WERI-Rb-1 (cell line): Measurements from ENCODE around the gene HABP4.

Experiments used
- DNase-seq: peaks from one replicate; pipeline ENCODE4 v3.0.0-alpha.2; 2020
- H3K27ac ChIP-seq: fragments of 250-450 bp; sonication (Bioruptor Pico); 2 replicates; pipeline ENCODE4 v1.5.1; 2020; ENCODE audit warnings: mild to moderate bottlenecking, moderate library complexity
- H3K27me3 ChIP-seq: fragments of 250-450 bp; sonication (Bioruptor Pico); 2 replicates; pipeline ENCODE4 v1.5.1; 2021; ENCODE audit warnings: mild to moderate bottlenecking, low read depth, moderate library complexity; ENCODE audit not compliant: insufficient read depth, severe bottlenecking
- H3K36me3 ChIP-seq: fragments of 250-450 bp; sonication (Bioruptor Pico); 2 replicates; pipeline ENCODE4 v1.5.1; 2020; ENCODE audit warnings: mild to moderate bottlenecking, moderate library complexity
- H3K4me3 ChIP-seq: 2 replicates; pipeline ENCODE4 v1.5.1; 2011; ENCODE audit warnings: low read depth, mild to moderate bottlenecking, control low read depth, low read length
- H3K9me3 ChIP-seq: fragments of 250-450 bp; sonication (Bioruptor Pico); 2 replicates; pipeline ENCODE4 v1.5.1; 2021; ENCODE audit warnings: mild to moderate bottlenecking, moderate library complexity; ENCODE audit not compliant: severe bottlenecking
- CTCF ChIP-seq: IDR thresholded peaks from 2 replicates; pipeline ENCODE4 v1.5.1; 2011; ENCODE audit warnings: low read depth, mild to moderate bottlenecking, control low read depth, inconsistent platforms, low read length

HABP4 gene

DNA sequence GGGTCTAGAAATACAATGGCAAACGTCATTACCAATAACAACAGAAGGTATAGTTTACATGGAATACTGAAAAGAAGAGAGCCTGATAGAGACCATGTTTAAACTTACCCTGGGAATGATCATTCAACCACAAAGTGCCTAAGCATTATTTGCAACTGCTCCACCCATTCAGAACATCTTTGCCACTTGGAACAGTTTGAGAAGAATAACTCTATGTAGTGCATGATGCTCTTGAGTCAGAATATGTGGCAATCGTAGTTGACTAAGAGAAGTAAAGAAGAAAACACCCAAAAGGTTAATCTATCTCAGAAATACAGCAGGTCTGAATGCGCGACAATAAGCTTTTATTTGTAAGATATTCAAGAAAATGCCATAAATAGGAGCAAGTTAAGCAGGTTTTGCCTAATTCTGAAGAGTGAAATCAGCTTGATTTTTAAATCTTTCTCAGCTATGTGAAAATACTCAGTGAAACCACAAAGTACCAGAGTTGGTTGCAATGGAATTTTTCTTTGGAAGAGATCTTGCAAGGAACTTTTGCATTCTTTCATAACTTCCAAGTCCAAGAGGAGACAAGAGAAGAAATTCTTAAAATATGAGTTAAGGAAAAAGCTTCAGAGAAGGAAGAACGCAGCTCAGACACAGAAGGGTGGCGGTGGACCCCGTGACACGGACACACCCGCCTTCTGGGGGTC lies 64.3 kb downstream of the HABP4 start:
- H3K9me3 ChIP-seq = no peaks in the 10 kb centered on the region
- H3K27ac ChIP-seq = no peak overlapping the region
- no peak overlapping the region for H3K4me3 ChIP-seq

GRCh38 chr9:96514800-96515158 lies 64.8 kb downstream of the HABP4 start:
- DNase-seq = no peak
- Histone ChIP-seq H3K36me3 (peaks cover 15% of the 10 kb centered on the region), H3K9me3 (no peaks in the 10 kb centered on the region), H3K27ac (no peak overlapping the region), H3K27me3 (no peaks in the 10 kb centered on the region), H3K4me3 (no peak overlapping the region)
- no peak for TF ChIP-seq CTCF

More for the DNA sequence above, 64.3 kb downstream of the HABP4 start:
- no peak for DNase-seq
- Histone ChIP-seq H3K27me3 (no peaks in the 10 kb centered on the region), H3K36me3 (peaks cover 15% of the 10 kb centered on the region)
- TF ChIP-seq CTCF = no peak

GRCh38 chr9:96515621-96516470 lies 65.9 kb downstream of the HABP4 start:
- H3K4me3 ChIP-seq = no peak overlapping the region
- DNase-seq = no peak
- no peak for TF ChIP-seq CTCF

DNA sequence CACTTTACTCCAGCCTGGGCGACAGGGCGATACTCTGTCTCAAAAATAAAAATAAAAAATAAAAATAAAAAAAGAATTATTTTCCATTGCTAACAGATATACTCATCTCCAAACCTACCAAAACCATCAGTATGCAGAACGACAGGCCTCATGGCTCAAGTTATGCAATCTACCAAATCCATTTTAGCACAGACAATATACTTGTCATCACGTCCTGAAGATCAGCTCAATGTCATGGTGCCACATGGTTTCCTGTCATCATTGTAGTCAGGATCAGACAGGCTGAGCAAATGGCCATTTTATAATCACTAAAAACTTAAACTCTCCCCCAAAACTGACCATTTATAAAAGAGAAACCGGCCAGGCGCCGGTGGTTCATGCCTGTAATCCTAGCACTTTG lies 69.1 kb downstream of the HABP4 start:
- peaks cover 29% of the 10 kb centered on the region for H3K36me3 ChIP-seq

More at GRCh38 chr9:96515621-96516470, 65.9 kb downstream of the HABP4 start:
- H3K27me3 ChIP-seq = no peaks in the 10 kb centered on the region
- peaks cover 15% of the 10 kb centered on the region for H3K36me3 ChIP-seq
- no peak overlapping the region for H3K27ac ChIP-seq
- no peaks in the 10 kb centered on the region for H3K9me3 ChIP-seq

DNA sequence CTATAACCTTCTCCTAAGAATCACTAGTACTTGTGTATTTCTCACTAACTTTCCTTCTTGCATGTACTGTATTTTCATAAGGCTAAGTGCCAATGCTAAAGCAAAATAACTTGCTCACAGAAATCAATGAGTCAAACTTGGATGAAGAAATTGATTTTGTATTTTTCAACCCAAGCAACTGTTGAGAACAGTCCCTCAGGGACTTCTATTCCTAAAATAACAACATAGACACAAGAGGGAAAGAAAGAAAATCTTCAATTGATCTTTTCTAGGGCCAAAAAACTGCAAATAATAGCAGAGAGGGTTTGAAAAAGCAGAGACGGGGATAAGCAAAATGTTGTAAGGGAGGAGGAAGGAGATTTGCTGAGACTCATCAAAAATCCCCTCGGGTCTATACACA lies 69.8 kb downstream of the HABP4 start:
- no peak overlapping the region for H3K27ac ChIP-seq
- DNase-seq = no peak
- no peaks in the 10 kb centered on the region for H3K27me3 ChIP-seq
- H3K4me3 ChIP-seq = no peak overlapping the region
- peaks cover 25% of the 10 kb centered on the region for H3K36me3 ChIP-seq
- no peaks in the 10 kb centered on the region for H3K9me3 ChIP-seq
- TF ChIP-seq CTCF = no peak

More for the DNA sequence above, 69.1 kb downstream of the HABP4 start:
- Histone ChIP-seq H3K27ac (no peak overlapping the region), H3K27me3 (no peaks in the 10 kb centered on the region), H3K4me3 (no peak overlapping the region), H3K9me3 (no peaks in the 10 kb centered on the region)
- TF ChIP-seq CTCF = no peak
- no peak for DNase-seq
